GM19099 (cell line): ENCODE results near the gene B4GALNT3.

Experiments used
- POLR2A ChIP-seq: IDR thresholded peaks from 3 replicates; pipeline ENCODE4 v1.6.1; 2011; ENCODE audit warnings: low read depth; ENCODE audit not compliant: insufficient read length; ENCODE audit errors: extremely low read depth

Gene B4GALNT3

DNA sequence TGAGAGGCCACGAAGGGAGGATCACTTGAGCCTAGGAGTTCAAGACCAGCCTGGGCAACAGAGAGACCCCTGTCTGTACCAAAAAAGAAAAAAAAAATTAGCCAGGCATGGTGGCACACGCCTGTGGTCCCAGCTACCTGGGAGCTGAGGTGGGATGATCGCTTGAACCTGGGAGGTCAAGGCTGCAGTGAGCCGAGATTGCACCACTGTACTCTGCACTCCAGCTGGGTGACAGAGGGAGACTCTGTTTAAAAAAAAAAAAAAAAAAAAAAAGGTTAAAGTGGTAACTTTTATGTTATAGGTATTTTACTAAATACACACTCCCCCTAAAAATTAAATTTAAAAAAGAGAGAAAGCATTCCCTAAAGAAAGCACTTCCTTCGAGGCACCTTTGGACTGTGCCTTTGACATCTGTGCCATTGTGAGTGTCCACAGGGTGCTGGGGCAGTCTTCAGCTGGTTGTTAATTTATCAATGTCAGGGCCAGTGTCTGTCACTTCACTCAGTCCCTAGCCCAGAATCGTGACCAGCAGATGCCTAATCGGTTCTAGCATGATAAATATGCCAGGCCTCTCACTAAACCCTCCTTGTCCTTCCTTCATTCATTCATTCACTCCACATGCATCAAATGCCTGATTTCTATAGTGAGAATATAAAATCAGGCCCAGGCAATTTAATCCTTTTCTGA lies 63.1 kb downstream of the B4GALNT3 start:
- TF ChIP-seq POLR2A, result no peak

DNA sequence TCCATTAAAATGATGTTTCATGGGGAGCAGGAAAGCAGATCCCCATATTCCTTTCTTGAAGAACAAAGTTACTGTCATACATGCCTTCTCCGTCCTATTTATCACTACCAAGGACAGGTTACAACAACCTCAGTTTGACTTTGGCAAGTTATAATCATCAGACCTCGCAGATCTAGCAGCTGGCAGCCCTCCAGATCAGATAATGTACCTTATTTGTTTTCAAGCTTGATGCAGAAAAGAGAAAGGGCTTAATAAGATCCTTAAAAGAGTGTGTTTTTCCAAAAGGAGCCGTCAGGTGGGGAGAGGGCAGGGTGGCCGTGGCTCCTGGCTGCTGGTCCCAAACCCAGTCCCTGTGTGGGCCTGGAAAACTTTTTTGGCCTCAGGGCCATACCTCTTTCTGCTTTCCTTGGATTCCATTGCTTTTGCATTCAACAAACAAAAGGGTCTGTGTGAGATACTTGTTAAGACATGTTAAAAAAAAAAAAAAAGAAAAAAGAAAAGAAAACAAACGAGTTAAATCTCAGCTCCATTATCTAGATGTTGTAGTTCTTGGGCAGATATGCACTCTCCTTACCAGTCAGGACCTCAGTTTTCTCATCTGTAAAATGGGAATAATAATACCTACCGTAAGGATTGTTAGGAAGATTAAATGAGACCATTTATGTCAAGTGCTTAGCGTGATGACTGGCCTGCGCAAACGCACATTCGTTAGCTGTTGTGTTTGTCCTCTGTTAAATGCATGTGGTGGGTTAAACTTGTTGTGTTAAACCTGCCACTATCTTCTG lies 64.6 kb downstream of the B4GALNT3 start:
- no peak for TF ChIP-seq POLR2A

DNA sequence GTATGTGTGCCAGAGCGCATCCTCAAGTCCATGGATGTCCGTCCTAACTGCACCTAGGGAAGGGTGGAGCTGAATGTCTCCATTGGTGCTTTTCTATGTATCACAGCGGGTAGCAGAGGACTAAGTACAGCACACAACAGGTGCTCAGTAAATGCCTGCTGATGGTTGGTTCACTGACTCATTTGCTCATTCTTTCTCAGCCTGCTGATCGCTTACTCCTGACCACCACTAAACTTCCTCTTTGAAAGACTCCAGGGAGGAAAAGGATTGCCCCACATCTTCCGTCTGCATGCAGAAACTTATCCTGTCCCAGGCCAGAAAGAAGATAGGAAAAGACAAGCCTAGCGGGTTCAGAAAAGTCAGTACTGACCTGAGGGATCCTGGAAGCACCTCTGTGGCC lies 66.3 kb downstream of the B4GALNT3 start:
- no peak for TF ChIP-seq POLR2A

DNA sequence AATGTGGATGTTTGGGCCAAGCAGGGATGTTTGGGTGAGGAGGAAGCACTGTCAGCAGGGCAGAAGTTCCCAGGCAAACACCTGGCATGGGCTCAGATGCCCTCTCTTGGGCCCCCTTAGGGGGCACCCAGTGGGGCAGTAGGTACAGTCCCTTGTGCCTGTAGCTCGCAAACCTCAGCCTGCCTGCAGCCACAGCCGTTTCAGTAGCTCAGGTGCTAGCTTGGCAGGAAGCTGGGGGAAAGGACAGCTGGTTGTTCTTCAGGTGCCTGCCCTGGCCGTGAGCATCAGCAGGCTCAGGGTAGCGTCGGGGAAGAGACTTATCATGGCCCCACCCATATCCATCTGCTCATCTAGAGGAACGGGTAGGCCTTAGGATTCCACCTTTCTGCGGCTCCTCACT lies 67.5 kb downstream of the B4GALNT3 start:
- TF ChIP-seq POLR2A, result no peak

DNA sequence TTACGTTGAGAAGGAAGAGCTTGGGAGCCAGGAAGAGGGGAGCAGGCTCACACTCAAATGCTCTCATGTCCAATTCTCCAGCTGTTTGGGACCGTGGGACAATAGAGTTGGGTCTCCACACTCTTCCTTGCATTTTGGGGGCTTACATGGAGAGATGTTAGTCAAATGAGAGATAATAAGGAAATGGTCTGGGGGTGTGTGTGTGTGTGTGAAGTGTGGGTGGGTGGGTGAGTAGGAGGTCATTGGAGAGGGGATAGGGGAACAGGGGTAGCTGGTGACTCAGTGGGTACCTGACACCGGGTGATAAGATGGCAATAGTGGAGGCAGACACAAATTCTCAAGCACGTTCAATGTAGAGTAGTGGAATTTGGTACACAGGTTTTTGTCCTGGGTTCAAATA lies 68.0 kb downstream of the B4GALNT3 start:
- TF ChIP-seq POLR2A, result no peak

DNA sequence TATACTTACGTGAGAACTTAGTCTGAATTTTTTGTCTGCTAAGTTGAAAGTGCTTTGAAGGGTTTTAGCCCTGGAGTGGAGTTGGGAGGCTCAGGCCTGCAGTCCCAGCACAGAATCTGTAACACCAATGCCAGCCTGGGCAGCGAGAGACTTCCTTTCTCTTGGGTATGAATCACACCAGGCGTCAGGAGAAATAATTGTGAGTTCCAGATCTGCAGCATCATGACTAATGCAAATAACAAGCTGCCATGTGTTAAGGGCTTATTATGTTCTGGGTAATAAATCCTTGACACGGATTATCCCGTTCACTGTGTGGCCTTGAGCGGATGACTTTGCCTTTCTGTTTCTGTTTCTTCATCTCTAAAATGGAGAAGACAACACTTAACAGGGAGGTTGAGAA lies 70.6 kb downstream of the B4GALNT3 start:
- TF ChIP-seq POLR2A, result no peak

DNA sequence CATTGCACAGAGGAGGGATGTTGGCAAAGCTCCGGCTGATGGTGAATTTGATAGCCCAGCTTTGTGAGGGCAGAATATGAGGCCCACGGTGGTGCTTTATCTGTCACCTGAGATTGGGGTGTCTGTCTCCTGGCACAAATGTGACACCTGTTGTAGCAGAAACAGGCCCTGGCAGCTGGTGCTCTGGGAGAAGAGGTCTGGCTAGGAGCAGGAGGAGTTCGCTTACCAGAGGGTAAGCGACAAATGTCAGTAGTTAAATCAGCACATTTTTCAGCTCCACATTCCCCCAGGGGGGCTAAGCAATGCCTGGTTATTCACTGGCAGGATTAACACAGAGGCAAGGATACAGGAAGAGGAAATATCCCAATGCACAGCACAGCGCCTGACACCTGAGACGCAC lies 71.1 kb downstream of the B4GALNT3 start:
- TF ChIP-seq POLR2A, result no peak

DNA sequence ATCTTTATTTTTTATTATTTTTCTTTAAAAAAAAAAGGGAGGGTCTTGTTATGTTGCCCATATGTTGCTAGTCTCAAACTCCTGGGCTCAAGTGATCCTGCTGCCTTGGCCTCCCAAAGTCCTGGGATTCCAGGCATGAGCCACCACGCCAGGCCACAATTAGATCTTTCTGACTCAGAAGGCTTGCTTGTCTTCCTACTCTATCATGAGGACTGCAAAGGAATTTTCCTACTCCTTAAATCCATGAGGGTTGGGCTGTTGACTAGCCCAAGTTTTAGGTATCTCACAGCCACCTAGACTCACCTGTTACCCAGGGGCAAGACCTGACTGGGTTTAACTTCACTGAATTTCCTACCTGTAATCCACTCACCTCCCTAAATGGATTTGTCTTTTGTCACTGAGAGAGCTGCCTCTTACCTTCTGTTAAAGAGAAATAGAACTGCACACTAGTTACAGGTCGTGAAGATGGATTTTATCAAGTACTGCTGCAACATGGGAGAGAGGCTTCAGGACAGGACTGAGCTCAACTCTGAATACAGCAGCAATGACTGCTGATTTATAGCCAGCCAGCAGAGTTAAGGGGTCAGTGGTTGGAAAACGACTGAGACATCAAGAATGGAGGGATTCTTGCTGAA lies 72.3 kb downstream of the B4GALNT3 start:
- TF ChIP-seq POLR2A, result no peak

DNA sequence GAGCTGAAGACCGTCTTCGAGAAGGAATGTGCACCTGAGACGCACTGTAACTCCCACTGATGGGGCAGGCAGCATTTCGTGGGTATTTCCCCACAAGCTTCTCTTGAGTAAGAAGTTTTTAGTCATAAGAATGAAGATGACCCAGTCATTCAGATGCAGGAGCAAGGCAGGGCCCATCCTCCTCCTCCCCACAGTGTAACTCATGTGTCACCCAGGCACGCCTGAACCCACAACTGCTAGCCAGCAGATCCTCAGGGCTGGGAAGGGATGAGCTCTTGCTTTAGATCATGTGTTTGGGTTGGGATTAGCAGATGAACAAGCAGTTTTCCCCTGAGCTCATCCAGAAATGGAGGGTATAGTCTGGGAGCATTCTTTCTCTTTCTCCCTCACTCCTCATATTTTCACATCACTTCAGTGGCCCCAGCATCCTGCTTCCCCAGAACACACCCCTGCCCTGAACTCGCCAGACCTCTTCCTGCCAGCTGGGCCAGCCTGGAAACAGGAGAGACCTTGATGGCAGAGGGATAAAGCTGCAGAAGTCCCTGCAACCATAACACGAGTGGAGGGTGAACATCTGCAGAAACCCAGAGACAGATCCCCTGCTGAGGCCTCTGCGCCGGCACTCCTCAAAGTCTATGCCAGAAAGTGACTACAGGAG lies 73.3 kb downstream of the B4GALNT3 start:
- TF ChIP-seq POLR2A, result no peak

DNA sequence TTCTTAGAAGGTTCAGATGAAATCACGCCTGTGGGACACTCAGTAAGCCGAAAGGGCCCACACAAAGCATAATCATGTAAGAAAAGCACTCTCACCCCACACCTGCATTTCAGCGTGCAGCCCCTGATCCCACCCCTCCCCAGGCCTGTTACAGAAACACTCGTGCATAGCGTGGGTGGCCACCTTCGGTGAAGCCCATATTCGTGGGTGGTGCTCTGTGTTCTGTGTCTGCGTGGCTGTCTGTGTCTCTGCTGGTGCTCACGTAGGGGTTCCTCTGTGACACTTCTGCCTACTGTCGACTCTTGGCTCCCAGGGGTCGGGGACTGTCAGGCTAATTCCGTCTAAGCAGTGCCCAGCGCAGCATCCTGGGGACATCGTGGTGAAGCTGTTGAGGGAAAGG lies 74.0 kb downstream of the B4GALNT3 start:
- no peak for TF ChIP-seq POLR2A

DNA sequence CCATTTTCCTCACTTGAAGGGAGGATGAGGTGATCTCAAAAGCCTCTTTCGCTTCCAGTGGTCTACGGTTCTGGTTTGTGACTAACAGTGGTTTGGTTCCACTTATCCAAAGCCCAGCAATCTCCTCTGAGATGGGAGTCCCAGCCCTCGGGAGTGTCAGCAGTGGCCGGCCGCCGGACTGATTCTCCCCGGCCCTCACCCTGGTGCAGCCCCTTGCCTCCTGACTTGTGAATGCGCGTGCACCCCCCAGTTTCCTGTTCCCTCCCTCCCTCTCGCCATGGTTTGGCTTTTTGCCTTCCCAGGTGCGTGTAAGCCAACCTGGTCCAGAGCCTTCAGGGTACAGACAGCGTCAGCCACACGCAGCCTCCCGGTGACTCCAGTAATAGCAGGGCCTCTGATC lies 74.5 kb downstream of the B4GALNT3 start:
- TF ChIP-seq POLR2A, result no peak

DNA sequence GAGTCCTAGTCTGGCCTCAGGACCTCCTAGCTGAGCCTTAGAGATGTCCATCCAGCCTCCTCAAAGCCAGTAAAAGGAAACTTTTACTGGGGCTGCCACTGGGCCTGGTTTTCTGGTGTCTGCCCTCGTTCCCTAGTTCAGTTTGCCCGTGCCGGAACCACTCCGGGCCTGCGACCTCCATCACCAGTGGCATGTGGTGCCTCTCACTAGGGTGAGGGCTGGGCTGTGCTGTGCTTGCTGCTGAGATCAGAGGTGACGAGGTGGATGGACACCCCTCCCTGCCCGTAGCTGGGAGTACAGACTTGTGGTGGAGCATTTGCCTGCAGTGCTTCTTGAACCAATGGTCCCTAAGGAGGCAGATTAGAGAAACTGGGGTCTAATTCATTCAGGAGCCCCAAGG lies 75.7 kb downstream of the B4GALNT3 start:
- no peak for TF ChIP-seq POLR2A

DNA sequence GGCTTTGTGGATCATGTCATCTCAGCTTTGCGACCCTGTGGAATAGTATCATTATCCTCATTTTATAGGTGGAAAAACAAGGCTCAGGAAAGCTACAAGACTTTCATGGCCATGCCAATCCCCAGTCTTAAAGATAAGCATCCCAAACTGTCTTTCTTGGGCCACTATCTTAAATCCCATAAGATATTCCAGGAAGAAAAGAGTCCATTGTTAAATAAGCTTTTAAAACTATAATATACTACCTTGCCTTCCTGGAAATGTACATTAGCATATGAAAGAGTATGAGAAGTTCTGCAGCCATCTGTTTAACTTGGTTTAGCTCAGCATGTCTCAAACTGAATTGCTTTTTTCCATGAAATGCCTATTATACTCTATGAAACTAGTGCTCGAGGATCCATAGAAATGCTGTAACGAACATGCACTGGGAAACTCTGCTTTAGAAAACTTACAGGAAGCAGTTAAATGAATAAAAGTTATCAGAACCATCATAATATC lies 77.1 kb downstream of the B4GALNT3 start:
- no peak for TF ChIP-seq POLR2A

DNA sequence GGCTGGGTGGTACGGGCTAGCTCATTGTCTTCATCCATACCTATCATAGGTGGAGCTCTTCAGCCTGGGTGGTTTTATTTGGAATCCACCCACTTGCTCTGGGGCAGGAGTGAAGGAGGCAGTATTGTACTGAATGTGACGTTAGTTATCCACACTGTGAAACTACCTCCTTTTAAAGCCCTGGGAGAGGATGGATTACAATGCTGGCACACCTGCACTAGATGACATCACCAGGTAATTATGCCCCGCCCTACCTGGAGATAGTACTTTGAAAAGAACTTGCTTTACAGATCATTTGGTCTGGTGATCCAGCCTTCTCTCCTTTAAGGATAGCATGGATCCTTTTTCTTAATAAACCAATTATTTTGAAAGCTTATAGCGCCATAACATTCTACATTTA lies 78.0 kb downstream of the B4GALNT3 start:
- TF ChIP-seq POLR2A, result no peak
